ENCODE results near the gene MPZL2.

DNA sequence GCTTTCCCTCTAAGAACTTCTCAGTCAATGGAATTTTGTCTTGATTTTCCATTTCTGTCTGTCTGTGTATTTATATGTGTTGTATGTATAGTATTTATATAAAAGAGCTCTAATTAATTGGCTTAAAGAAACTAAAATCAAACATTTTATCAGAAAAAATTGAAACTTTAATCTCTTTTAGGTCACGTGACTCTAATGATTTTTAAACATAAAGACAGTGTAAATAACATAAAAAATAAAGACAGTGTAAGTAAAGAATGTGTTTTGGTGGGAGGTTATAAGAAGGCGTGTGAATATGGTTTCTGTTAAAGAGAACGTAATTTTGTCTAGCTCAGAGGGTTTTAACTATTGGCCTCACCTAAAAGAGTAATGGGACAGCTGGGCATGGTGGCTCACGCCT is 41.7 kb downstream of the MPZL2 start:
- TF ChIP-seq NFRKB (IDR thresholded peaks at IDR 0.05): no peak
- no peak for TF ChIP-seq SUZ12 (IDR thresholded peaks at IDR 0.05)
- TF ChIP-seq LEF1 (IDR thresholded peaks at IDR 0.05; ENCODE audit: borderline replicate concordance): no peak
- TF ChIP-seq HDGF (IDR thresholded peaks at IDR 0.05; ENCODE audit: borderline replicate concordance): no peak
- no peak for TF ChIP-seq TARDBP (IDR thresholded peaks at IDR 0.05)
- TF ChIP-seq L3MBTL2 (conservative IDR thresholded peaks at IDR 0.05): no peak
- no peak for TF ChIP-seq ZNF384 (IDR thresholded peaks at IDR 0.05)
- TF ChIP-seq BHLHE40 (IDR thresholded peaks at IDR 0.05; ENCODE audit: borderline replicate concordance): no peak
- no peak for TF ChIP-seq FOXM1 (IDR thresholded peaks at IDR 0.05; ENCODE audit: borderline replicate concordance)
- no peak for TF ChIP-seq ARNT (IDR thresholded peaks at IDR 0.05)
- TF ChIP-seq ELF4 (IDR thresholded peaks at IDR 0.05): no peak
- TF ChIP-seq FOXK2 (IDR thresholded peaks at IDR 0.05): no peak

All from HEK293T (cell line).